Islet of Langerhans (tissue), 1 donor: ENCODE measurements around the gene YIF1A.
"Not testable (repeated sequence)": the region's sequence is repeated elsewhere in the genome, so short reads cannot be mapped to it uniquely, and the experiment has no call there.

ENCODE experiments used
- FAIRE-seq: peaks from one replicate; lab custom pipeline; 2011; peaks lifted over from hg19 to GRCh38; lab: Jason Lieb, UNC

The YIF1A gene

GRCh38 chr11:66284526-66285078, 4.3 kb downstream of the YIF1A start:
- FAIRE-seq: no peak

DNA sequence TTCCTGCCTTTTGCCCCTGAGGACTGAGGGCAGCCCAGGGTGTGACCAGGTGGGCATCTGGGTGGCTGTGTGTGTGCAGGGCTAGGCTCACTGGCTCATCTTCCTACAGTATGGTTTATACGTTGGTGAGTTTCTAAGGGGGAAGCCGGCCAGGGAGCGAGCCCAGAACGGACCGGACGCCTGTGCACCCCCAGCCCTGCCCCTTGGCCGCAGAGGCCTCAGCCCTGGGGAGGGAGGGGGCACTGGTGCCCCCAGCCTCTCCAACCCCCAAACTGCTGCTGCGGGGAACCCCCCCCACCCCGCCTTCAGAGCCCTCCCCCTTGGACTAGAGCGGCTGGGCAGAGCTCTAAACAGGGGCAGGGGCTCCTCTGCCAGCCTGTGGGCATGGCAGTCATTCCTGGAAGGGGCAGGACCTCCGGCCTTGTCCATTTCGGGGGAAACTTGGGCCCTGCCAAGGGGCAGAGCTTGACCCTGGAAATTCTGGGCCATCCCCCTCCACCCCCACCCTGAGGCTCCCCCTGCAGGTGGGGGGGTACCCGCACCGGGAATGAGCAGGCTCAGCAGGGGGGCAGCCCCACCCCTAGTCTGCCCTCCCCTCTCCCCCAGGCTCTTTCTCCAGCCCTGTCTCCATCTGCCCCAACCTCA, 5.4 kb downstream of the YIF1A start:
- FAIRE-seq: no peak

- FAIRE-seq: no peak
Observed at GRCh38 chr11:66282468-66283455, 6.2 kb downstream of the YIF1A start.

DNA sequence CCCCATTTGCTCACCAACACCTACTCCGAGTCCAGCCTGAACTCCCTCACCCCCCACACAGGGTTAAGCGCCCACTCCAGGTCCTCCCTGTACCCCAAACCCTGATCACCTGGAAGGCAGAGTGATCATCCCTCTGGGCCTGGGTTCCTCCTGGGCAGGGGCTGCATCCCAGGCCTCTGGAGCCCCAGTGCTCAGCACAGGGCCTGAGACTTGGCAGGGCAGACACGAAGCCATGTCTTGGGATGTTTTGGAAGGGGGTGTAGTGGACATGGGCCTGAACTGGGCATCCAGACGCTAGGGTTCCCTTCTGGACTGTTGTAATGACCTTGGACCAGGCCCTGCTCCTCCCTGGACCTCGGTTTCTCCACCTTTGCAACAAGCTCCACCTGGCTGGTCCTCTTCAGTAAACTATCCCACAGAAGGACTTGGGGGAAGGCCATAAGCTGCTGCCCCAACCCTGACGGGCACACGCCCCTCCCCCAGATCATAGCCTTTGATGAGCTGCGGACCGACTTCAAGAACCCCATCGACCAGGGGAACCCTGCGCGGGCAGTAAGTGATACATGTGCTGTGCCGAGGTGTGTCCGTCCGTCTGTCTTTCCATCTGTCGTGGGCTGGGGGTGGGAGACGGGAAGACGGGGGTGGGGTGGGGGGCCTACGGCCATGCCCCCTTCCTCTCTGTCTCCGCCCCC, 7.0 kb downstream of the YIF1A start:
- no peak for FAIRE-seq

- FAIRE-seq: no peak
Observed at GRCh38 chr11:66281001-66281400, 7.9 kb downstream of the YIF1A start.

- FAIRE-seq: no peak
Observed at GRCh38 chr11:66280428-66280827, 8.5 kb downstream of the YIF1A start.

DNA sequence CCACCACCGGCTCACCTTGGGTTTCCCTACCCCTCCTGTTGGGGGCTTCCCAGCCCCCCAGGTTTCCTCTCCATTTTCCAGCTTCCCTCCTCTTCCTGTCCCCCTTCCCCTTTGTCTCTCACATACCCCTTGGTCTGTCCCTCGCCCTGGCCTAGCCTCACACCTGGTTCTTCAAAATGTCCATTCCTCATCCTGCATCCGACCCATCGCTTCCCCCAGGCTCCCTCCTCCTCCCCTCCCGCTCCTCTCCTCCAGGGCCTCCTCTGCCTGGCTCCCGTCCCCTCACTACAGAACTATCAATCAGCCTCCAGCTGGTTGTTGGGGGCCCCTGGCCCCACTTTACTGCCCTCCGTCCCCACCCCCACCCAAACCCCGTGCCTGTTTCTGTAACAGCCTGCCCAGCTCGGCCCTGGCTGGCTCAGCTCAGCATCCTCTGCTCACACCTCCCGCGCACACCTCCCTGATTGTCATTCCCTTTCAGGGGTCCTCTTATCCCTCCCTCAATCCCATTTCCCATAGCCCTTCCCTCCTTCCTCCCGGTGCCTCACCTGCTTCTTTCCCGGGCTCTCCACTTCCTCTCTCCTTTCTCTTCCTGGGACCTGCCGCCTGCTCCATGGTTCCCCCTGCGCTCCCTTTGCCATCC, 9.7 kb downstream of the YIF1A start:
- no peak for FAIRE-seq

DNA sequence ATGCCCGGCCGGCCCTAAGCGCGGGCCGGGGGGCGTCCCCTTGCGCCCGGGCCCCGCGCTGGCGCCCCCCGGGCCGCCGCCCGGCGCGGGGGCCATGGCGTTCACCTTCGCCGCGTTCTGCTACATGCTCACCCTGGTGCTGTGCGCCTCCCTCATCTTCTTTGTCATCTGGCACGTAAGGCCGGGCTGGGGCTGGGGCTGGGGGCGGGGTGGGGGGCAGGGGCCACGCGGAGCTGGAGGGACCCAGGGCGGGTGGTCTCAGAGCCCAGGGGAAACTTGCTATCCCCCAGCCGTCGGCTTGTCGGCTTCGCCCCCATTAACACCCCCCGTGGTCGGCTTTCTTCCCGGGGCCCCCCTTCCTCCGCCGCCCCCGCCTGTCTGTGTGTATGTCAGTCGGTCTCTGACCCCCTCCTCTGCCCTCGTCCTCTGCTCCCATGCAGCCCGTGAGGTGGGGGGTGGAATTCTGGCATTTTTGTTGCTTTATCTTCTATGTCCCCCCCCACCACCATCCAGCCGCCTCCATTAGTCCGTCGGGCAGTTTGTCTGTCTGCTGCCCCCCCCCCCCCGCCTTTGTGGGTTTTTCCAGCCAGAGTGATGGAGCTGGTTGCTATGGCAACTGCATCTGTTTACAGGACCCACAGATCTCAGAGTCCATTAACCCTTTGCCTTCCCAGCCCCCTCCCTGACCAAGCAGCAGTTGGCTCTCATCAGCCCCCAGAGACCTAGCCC, 10.4 kb downstream of the YIF1A start:
- FAIRE-seq: no peak

GRCh38 chr11:66277471-66278362, 11.2 kb downstream of the YIF1A start, which contains the start of gene CNIH2:
Gene CNIH2, plus strand, starts transcription at chr11:66278175. Its CDS starts 282 bp downstream, at chr11:66278457.
- no peak for FAIRE-seq

- not testable (repeated sequence) for FAIRE-seq
Observed at GRCh38 chr11:66277064-66277463, 11.9 kb downstream of the YIF1A start.

GRCh38 chr11:66276619-66277018, 12.3 kb downstream of the YIF1A start:
- not testable (repeated sequence) for FAIRE-seq

GRCh38 chr11:66275984-66276612, 12.8 kb downstream of the YIF1A start:
- FAIRE-seq: no peak

DNA sequence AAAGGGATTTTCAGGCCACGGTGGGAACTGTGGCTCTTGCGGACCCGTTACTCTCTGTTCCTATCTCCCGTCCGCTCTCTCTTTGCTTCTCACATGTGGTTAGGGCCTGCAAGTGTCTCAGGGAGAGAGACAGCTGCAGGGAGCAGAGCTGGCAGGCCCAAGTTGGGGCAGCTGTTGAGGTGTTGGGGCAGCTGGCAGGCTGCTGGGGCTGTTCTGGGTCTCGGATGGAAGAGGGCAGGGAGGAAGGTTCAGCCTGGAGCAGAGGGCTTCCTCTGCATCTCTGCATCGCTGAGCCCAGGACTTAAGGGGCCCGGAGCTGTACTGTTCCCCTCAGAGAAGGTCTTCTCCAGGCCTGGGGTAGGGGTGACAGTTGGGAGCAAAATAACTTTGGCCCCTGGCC, 13.5 kb downstream of the YIF1A start:
- FAIRE-seq: no peak

GRCh38 chr11:66274219-66274618, 14.7 kb downstream of the YIF1A start:
- FAIRE-seq: no peak

- no peak for FAIRE-seq
Observed at GRCh38 chr11:66272596-66272995, 16.3 kb downstream of the YIF1A start.

DNA sequence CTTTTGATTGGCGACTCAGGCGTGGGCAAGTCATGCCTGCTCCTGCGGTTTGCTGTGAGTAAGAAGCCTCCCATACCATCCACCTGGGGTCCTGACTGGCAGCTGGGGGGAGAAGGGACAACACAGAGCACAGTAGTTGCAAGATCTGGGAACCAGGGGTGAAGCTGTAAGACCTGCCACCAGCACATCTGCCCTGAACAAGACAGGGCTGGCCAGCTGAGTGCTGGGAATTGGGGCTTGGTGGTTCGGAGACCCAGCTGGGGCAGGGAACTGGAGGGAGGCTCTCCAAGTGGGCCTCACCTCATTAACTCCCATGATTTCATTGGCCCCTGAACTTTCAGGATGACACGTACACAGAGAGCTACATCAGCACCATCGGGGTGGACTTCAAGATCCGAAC, 17.1 kb downstream of the YIF1A start:
- FAIRE-seq: no peak

- no peak for FAIRE-seq
Observed at GRCh38 chr11:66268952-66269905, 19.7 kb downstream of the YIF1A start.

DNA sequence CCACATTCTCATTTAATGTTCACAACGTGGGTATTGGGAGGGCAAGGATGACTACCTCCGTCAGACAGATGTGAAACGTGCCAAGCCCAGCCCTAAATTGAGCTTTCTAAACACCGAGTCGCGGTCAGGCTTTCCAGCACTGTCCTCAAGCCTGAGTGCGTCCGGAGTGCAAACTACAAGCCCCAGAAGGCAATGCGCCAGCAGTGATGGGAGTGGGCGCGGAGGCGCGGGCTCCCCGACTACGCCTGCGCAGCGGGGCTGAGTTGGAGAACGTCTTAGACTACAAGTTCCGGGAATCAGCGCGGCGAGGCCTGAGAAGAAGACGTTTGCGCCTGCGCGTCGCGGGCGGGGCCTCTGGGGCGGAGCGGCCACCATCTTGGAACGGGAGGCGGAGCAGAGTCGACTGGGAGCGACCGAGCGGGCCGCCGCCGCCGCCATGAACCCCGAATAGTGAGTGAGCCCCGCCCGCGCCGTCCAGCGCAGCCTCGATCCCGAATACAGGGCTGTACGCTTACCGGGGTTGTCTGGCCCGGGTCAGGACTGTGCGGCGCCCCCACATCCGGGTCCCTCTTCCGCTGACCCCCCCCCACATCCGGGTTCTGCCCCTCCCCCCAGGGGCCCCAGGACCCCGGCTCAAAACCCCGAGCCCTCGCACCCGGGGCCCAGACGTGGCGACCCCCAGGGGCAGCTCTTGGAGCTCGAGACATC, 20.5 kb downstream of the YIF1A start, which contains the start of gene RAB1B:
Gene RAB1B, plus strand, starts transcription at position 396 of the 708 bp plus-strand sequence. Its CDS starts 41 bp downstream, at position 437.
- FAIRE-seq: peak; percentile 81
